Gastroesophageal sphincter (tissue), 3 donors: ENCODE data around the gene WASF3.

ENCODE experiments used
- CTCF ChIP-seq, 4 experiments: fragments of 200-600 bp in 2 of 4; fragments of 450-650 bp in 2 of 4; sonication (generic) in 1 of 4; IDR thresholded peaks; one replicate each; pipeline ENCODE4 v1.5.1; 2017 to 2019; ENCODE audit warnings: antibody characterized with exemption in 4 of 4, mild to moderate bottlenecking in 2 of 4, moderate library complexity in 2 of 4
- EP300 ChIP-seq: sonication (generic); formaldehyde crosslinking; IDR thresholded peaks from one replicate; pipeline ENCODE4 v1.6.1; 2017; ENCODE audit warnings: antibody characterized with exemption, mild to moderate bottlenecking
- POLR2A ChIP-seq, 2 donors: fragments of 450-650 bp; IDR thresholded peaks; one replicate each; pipeline ENCODE4 v1.6.1; 2017; ENCODE audit warnings: antibody characterized with exemption in 2 of 2, mild to moderate bottlenecking in 2 of 2, moderate library complexity in 1 of 2

- TF ChIP-seq EP300, result no peak
- TF ChIP-seq CTCF (IDR thresholded peaks at IDR 0.05), result peak in 3 of 4 experiments; percentile 35 to 58 (median 48)
- no peak for TF ChIP-seq POLR2A (IDR thresholded peaks at IDR 0.05)
Observed at GRCh38 chr13:26707122-26708006, 149.9 kb downstream of the WASF3 start.
